OCI-M2 (cell line): ENCODE measurements around the gene APOC4.
"Not testable (repeated sequence)": the region's sequence is repeated elsewhere in the genome, so short reads cannot be mapped to it uniquely, and the experiment has no call there.

Experiments
- DNase-seq: peaks from one replicate; lab custom pipeline; 2025; ENCODE audit not compliant: unreplicated experiment; lab: John Stamatoyannopoulos, UW

Gene APOC4, protein sequence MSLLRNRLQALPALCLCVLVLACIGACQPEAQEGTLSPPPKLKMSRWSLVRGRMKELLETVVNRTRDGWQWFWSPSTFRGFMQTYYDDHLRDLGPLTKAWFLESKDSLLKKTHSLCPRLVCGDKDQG

DNA sequence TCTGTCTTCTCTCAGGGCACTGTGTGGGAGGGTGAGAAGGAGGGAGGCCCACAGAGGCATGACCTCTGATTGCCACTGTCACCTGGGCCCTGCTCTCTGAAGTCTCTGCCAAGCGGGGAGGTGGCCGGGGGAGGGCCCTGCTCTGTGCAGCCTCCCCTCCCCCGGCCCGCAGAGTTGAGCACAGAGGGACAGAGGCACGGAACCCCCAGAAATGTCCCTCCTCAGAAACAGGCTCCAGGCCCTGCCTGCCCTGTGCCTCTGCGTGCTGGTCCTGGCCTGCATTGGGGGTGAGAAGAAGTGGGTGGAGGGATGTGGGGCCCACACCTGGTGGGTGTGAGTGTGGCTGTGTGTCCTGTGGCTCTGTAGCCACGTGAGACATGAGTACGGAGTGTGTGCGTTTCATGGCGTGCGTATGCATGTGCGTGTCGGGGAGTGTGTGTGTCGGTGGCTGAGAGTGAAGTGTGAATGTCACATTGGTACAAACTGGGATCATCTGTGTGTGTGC lies at the start of gene APOC4:
APOC4 (plus strand) TSS at position 171 of the 505 bp plus-strand sequence; CDS start at position 212, 41 bp downstream.
- DNase-seq = no peak

DNA sequence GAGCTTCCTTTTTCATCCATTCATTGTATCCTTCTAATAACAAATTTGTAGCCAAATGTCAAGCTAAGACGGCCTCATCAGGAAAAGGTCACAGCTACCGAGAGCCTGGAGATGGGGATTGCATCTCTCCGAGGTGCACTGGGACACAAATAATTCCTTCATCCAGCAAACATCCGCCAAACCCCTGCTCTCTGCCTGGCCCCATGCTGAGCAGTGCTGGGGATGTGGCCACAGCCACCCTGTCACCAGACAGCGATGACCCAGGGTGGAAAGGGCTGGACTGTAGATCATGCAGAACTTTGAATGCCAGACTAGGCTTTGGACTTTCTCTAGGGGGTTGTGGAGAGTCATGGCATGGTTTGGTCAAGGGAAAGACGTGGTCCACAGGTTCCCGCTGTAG lies 49.1 kb upstream of the APOC4 start:
- no peak for DNase-seq

DNA sequence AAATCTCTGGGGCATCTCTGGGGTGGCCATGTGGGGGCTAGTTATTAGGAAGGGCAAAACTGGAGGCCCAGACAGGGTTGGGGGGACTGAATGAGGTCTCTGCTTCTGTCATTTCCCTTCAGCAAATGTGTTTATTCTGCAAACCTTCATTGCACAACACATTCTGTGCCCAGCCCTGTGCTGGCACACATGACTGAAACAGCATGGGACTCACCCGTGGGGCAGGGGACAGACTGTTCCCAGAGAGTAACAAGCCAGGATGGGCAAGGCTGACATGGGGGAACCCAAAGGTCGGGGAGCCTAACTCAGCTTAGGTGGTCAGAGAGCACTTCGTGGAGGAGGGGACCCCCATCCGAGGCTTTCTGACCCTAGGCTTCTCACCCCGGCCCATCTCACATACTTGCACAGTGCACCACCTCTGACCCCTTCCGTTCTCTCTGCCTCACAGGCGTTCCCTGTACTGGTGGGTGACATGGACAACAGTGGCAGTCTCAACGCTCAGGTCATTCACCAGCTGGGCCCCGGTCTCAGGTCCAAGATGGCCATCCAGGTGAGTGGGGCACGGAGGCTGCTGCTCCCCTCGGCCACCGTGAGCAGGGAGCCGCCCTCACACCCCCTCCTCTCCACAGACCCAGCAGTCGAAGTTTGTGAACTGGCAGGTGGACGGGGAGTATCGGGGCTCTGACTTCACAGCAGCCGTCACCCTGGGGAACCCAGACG lies 48.5 kb upstream of the APOC4 start:
- no peak for DNase-seq

DNA sequence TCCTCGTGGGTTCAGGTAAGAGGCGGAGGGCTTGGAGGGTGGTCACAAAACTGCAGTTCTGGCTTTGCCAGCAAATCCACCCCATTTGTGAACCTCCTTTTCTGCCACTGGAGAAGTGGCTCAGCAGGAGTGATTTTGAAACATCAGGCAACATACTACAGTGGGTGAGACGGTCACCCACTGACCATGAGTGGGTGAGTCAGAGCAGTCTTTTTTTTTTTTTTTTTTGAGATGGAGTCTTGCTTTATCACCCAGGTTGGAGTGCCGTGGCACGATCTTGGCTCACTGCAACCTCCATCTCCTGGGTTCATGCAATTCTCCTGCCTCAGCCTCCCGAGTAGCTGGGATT lies 48.0 kb upstream of the APOC4 start:
- DNase-seq = no peak

DNA sequence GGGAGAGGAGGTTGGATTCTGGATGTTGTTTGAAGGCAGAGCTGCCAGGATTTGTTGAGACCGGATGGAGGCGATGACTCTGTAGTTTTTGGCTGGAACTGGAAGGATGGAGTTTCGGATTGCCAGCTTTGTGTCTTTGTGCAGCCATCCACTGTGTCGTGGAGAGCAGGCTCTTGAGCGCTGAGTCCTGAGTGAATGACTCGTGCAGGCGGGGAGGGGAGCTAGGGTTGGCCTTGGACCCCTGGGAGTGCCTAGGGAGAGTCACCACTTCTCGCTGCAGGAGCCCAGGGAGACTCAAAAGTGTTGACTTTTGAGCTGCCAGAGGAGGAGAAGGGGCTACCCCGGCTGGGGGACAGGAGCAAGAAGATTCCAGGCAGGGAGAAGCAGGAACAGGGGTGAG lies 47.1 kb upstream of the APOC4 start:
- DNase-seq = no peak

DNA sequence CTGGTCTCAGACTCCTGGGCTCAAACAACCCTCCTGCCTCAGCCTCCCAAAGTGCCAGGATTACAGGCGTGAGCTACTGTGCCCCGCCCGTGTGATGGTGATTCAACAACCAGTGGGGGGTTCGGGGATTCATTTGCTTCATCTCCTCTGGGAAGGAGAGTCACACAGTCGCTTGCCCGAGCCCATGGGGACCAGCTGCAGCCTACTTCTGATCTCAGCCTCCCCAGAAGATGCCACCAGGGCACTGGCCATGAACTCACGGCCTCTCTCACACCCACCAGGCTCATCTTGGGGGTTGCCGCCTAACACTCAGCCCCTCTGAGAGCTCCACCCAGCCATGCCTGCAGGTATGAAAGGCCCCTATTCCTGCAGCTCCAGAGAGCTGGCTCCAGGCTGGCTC lies 44.2 kb upstream of the APOC4 start:
- no peak for DNase-seq

DNA sequence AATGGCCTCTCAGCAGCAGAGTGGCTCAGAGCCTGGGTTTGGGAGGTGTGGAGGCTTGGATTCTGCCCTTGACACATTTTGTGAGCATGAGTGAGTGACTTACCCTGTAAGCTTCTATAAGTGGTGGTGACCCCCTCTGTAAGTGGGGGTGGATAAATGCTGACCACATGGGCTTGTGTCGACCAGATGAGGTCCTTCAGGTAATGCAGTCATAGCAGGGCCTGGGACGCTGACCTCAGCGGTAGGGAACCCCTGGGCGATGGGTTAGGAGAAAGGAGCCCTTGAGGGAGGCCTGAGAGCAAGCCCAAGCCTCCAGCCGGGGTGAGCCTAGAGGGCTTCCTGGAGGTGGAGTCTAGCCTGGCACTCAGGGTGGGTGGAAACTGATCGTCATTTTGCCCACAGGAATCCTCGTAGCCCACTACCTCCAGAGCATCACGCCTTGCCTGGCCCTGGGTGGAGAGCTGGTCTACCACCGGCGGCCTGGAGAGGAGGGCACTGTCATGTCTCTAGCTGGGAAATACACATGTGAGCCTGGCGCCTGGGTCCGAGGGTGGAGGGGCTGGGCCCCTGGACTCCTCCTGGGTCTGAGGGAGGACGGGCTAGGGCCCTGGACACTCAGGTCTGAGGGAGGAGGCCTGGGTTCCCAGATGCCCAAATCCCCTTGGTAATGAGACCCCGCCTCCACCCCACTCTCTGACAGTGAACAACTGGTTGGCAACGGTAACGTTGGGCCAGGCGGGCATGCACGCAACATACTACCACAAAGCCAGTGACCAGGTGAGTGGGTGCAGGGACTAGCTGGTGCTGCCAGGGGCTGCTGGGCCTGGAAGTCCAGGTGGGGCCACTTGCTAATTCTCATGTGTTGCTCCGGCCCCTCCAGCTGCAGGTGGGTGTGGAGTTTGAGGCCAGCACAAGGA lies 41.5 kb upstream of the APOC4 start:
- DNase-seq = no peak

DNA sequence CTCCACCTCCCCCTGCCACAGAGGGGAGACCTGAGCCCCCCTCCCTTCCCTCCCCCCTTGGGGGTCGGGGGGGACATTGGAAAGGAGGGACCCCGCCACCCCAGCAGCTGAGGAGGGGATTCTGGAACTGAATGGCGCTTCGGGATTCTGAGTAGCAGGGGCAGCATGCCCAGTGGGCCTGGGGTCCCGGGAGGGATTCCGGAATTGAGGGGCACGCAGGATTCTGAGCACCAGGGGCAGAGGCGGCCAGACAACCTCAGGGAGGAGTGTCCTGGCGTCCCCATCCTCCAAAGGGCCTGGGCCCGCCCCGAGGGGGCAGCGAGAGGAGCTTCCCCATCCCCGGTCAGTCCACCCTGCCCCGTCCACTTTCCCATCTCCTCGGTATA lies 38.8 kb upstream of the APOC4 start:
- DNase-seq = no peak

DNA sequence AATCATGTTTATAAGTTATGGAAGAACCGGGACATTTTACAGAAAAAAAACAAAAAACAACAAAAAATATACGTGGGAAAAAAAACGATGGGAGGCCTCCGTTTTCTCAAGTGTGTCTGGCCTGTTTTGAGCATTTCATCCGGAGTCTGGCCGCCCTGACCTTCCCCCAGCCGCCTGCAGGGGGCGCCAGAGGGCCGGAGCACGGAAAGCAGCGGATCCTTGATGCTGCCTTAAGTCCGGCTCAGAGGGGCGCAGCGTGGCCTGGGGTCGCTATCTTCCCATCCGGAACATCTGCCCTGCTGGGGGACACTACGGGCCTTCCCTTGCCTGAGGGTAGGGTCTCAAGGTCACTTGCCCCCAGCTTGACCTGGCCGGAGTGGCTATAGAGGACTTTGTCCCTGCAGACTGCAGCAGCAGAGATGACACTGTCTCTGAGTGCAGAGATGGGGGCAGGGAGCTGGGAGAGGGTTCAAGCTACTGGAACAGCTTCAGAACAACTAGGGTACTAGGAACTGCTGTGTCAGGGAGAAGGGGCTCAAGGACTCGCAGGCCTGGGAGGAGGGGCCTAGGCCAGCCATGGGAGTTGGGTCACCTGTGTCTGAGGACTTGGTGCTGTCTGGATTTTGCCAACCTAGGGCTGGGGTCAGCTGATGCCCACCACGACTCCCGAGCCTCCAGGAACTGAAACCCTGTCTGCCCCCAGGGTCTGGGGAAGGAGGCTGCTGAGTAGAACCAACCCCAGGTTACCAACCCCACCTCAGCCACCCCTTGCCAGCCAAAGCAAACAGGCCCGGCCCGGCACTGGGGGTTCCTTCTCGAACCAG lies 38.2 kb upstream of the APOC4 start:
- DNase-seq = peak; percentile 52

DNA sequence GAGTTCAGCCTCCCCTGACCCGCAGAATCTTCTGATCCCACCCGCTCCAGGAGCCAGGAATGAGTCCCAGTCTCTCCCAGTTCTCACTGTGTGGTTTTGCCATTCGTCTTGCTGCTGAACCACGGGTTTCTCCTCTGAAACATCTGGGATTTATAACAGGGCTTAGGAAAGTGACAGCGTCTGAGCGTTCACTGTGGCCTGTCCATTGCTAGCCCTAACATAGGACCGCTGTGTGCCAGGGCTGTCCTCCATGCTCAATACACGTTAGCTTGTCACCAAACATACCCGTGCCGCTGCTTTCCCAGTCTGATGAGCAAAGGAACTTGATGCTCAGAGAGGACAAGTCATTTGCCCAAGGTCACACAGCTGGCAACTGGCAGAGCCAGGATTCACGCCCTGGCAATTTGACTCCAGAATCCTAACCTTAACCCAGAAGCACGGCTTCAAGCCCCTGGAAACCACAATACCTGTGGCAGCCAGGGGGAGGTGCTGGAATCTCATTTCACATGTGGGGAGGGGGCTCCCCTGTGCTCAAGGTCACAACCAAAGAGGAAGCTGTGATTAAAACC lies 37.5 kb upstream of the APOC4 start:
- DNase-seq = no peak

DNA sequence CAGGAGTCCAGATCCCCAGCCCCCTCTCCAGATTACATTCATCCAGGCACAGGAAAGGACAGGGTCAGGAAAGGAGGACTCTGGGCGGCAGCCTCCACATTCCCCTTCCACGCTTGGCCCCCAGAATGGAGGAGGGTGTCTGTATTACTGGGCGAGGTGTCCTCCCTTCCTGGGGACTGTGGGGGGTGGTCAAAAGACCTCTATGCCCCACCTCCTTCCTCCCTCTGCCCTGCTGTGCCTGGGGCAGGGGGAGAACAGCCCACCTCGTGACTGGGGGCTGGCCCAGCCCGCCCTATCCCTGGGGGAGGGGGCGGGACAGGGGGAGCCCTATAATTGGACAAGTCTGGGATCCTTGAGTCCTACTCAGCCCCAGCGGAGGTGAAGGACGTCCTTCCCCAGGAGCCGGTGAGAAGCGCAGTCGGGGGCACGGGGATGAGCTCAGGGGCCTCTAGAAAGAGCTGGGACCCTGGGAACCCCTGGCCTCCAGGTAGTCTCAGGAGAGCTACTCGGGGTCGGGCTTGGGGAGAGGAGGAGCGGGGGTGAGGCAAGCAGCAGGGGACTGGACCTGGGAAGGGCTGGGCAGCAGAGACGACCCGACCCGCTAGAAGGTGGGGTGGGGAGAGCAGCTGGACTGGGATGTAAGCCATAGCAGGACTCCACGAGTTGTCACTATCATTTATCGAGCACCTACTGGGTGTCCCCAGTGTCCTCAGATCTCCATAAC lies 36.4 kb upstream of the APOC4 start, which contains the start of gene APOE:
APOE (plus strand) TSS at position 360 of the 724 bp plus-strand sequence. CDS start 829 bp downstream, outside the sequence.
- peak; percentile 45 for DNase-seq

DNA sequence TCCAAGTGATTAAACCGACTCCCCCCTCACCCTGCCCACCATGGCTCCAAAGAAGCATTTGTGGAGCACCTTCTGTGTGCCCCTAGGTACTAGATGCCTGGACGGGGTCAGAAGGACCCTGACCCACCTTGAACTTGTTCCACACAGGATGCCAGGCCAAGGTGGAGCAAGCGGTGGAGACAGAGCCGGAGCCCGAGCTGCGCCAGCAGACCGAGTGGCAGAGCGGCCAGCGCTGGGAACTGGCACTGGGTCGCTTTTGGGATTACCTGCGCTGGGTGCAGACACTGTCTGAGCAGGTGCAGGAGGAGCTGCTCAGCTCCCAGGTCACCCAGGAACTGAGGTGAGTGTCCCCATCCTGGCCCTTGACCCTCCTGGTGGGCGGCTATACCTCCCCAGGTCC lies 34.4 kb upstream of the APOC4 start:
- DNase-seq = no peak

DNA sequence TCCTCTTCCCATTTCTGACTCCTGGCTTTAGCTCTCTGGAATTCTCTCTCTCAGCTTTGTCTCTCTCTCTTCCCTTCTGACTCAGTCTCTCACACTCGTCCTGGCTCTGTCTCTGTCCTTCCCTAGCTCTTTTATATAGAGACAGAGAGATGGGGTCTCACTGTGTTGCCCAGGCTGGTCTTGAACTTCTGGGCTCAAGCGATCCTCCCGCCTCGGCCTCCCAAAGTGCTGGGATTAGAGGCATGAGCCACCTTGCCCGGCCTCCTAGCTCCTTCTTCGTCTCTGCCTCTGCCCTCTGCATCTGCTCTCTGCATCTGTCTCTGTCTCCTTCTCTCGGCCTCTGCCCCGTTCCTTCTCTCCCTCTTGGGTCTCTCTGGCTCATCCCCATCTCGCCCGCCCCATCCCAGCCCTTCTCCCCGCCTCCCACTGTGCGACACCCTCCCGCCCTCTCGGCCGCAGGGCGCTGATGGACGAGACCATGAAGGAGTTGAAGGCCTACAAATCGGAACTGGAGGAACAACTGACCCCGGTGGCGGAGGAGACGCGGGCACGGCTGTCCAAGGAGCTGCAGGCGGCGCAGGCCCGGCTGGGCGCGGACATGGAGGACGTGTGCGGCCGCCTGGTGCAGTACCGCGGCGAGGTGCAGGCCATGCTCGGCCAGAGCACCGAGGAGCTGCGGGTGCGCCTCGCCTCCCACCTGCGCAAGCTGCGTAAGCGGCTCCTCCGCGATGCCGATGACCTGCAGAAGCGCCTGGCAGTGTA lies 33.8 kb upstream of the APOC4 start:
- no peak for DNase-seq

DNA sequence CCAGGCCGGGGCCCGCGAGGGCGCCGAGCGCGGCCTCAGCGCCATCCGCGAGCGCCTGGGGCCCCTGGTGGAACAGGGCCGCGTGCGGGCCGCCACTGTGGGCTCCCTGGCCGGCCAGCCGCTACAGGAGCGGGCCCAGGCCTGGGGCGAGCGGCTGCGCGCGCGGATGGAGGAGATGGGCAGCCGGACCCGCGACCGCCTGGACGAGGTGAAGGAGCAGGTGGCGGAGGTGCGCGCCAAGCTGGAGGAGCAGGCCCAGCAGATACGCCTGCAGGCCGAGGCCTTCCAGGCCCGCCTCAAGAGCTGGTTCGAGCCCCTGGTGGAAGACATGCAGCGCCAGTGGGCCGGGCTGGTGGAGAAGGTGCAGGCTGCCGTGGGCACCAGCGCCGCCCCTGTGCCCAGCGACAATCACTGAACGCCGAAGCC lies 33.2 kb upstream of the APOC4 start:
- DNase-seq = no peak

DNA sequence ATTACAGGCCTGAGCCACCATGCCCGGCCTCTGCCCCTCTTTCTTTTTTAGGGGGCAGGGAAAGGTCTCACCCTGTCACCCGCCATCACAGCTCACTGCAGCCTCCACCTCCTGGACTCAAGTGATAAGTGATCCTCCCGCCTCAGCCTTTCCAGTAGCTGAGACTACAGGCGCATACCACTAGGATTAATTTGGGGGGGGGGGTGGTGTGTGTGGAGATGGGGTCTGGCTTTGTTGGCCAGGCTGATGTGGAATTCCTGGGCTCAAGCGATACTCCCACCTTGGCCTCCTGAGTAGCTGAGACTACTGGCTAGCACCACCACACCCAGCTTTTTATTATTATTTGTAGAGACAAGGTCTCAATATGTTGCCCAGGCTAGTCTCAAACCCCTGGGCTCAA lies 32.3 kb upstream of the APOC4 start:
- no peak for DNase-seq

DNA sequence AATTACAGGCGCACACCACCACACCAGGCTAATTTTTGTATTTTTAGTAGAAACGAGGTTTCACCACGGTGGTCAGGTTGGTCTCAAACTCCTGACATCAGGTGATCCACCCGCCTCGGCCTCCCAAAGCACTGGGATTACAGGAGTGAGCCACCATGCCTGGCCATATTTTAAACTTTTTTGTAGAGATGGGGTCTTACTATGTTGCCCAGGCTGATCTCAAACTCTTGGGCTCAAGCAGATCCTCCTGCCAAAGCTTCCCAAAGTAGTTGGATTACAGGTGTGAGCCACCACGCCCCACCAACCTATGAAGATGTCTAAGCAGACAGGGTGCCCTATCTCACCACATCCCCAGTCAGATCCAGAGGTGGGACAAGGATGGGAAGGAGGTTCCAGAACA lies 30.1 kb upstream of the APOC4 start:
- not testable (repeated sequence) for DNase-seq

DNA sequence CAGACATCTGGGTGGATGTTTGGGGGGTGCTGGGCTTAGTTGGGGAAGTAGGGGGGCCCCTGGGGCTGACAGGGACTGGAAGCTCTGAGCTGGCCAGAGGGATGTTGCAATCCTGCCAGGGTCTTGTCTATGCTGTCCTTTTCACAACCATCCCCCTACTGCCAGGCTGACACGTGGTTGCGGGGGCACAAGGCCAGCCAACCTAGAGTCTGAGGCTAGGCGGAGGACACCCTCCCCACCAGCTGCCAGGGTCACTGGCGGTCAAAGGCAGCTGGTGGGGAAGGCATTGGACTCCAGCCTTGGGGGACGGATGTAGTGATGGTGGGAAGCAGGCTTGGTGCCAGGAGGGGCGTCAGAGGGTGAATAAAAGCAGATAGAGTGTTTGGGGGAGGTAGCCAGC lies 29.2 kb upstream of the APOC4 start:
- DNase-seq = no peak

DNA sequence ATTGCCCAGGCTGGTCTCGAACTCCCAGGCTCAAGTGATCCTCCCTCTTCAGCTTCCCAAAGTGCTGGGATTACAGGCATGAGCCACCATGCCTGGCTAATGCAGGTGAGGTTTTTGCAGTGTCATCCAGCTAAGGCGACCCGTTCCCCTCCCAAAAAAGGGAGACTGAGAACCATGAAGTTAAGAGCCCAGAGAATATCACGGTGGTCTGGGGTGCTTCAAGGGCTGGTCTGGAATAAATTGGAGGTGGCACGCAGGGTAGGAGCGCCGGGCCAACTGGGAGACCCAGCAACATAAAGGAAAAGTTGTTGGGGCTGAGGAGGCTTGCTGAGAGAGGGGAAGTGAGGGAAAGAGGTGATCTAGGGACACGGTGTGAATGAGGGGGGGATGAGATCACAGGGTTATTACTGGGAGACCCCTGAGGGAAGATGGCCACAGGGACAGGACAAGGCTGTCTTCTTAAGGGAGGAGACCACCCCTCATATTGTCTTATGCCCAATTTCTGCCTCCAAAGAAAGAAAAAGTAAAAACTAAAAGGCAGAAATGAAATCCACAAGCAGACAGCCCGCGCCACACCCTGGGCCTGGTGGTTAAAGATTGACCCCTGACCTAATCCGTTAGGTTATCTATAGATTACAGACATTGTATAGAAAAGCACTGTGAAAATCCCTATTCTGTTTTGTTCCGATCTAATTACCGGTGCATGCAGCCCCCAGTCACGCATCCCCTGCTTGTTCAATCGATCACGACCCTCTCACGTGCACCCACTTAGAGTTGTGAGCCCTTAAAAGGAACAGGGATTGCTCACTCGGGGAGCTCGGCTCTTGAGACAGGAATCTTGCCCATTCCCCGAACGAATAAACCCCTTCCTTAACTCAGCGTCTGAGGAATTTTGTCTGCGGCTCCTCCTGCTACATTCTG lies 28.3 kb upstream of the APOC4 start:
- peak; percentile 75 for DNase-seq
